Subcutaneous abdominal adipose tissue (tissue), 5 donors: ENCODE data around the gene DIAPH3.

ENCODE experiments used
- H3K27ac ChIP-seq: one replicate; pipeline ENCODE4 v1.7.0; 2013; ENCODE audit warnings: low read depth, mild to moderate bottlenecking, inconsistent platforms, low read length, moderate library complexity
- H3K27me3 ChIP-seq, 5 donors: one replicate each; pipeline ENCODE4 v1.7.0; 2013; ENCODE audit warnings: low read length in 5 of 5, inconsistent platforms in 1 of 5; ENCODE audit not compliant: control insufficient read depth in 5 of 5, insufficient read depth in 4 of 5
- H3K36me3 ChIP-seq, 5 donors: one replicate each; pipeline ENCODE4 v1.7.0; 2013; ENCODE audit warnings: low read length in 5 of 5; ENCODE audit not compliant: control insufficient read depth in 5 of 5, insufficient read depth in 5 of 5
- H3K4me1 ChIP-seq, 5 donors: one replicate each; pipeline ENCODE4 v1.7.0; 2013; ENCODE audit warnings: low read length in 5 of 5, mild to moderate bottlenecking in 3 of 5, moderate library complexity in 1 of 5; ENCODE audit not compliant: control insufficient read depth in 5 of 5, insufficient read depth in 5 of 5
- H3K4me3 ChIP-seq, 5 donors: one replicate each; pipeline ENCODE4 v1.7.0; 2013; ENCODE audit warnings: low read length in 5 of 5, low read depth in 1 of 5
- H3K9ac ChIP-seq, 5 donors: one replicate each; pipeline ENCODE4 v1.7.0; 2013; ENCODE audit warnings: low read length in 5 of 5, mild to moderate bottlenecking in 4 of 5, moderate library complexity in 3 of 5
- H3K9me3 ChIP-seq, 5 donors: one replicate each; pipeline ENCODE4 v1.7.0; 2013; ENCODE audit warnings: low read length in 5 of 5; ENCODE audit not compliant: control insufficient read depth in 5 of 5
- donor health status: healthy.
- donor health status: healthy.
- donor health status: healthy.
- donor health status: healthy.
- donor health status: healthy.

DIAPH3 gene

GRCh38 chr13:59730026-59730425 lies 433.7 kb downstream of the DIAPH3 start:
- Histone ChIP-seq H3K9me3 (no peaks in the 10 kb centered on the region), H3K27me3 (no peaks in the 10 kb centered on the region), H3K27ac (no peak overlapping the region), H3K36me3 (no peaks in the 10 kb centered on the region), H3K4me3 (no peak overlapping the region), H3K4me1 (peaks cover 0 to 9% (median 0%) of the 10 kb centered on the region in 5 donors), H3K9ac (no peak overlapping the region)

- H3K4me3 ChIP-seq, result no peak overlapping the region
- no peaks in the 10 kb centered on the region for H3K27me3 ChIP-seq
- no peak overlapping the region for H3K27ac ChIP-seq
- no peaks in the 10 kb centered on the region for H3K36me3 ChIP-seq
- H3K9me3 ChIP-seq, result no peaks in the 10 kb centered on the region
- H3K4me1 ChIP-seq, result peaks cover 0 to 9% (median 0%) of the 10 kb centered on the region in 5 donors
- H3K9ac ChIP-seq, result no peak overlapping the region
Measured at GRCh38 chr13:59728896-59729545, 434.7 kb downstream of the DIAPH3 start.

- no peaks in the 10 kb centered on the region for H3K9me3 ChIP-seq
- no peak overlapping the region for H3K4me3 ChIP-seq
- no peak overlapping the region for H3K9ac ChIP-seq
- peaks cover 0 to 4% (median 0%) of the 10 kb centered on the region in 5 donors for H3K4me1 ChIP-seq
- H3K27me3 ChIP-seq, result no peaks in the 10 kb centered on the region
- H3K27ac ChIP-seq, result no peak overlapping the region
- H3K36me3 ChIP-seq, result no peaks in the 10 kb centered on the region
Measured at GRCh38 chr13:59721926-59722910, 441.5 kb downstream of the DIAPH3 start.

- no peaks in the 10 kb centered on the region for H3K27me3 ChIP-seq
- no peaks in the 10 kb centered on the region for H3K4me1 ChIP-seq
- no peak overlapping the region for H3K4me3 ChIP-seq
- no peak overlapping the region for H3K9ac ChIP-seq
- H3K9me3 ChIP-seq, result no peaks in the 10 kb centered on the region
- no peaks in the 10 kb centered on the region for H3K36me3 ChIP-seq
- no peak overlapping the region for H3K27ac ChIP-seq
Measured at GRCh38 chr13:59715611-59716010, 448.1 kb downstream of the DIAPH3 start.

- no peak overlapping the region for H3K27ac ChIP-seq
- H3K4me1 ChIP-seq, result no peaks in the 10 kb centered on the region
- no peaks in the 10 kb centered on the region for H3K36me3 ChIP-seq
- H3K9ac ChIP-seq, result no peak overlapping the region
- no peaks in the 10 kb centered on the region for H3K9me3 ChIP-seq
- H3K27me3 ChIP-seq, result no peaks in the 10 kb centered on the region
- H3K4me3 ChIP-seq, result no peak overlapping the region
Measured at GRCh38 chr13:59710996-59711701, 452.6 kb downstream of the DIAPH3 start.

- Histone ChIP-seq H3K27me3 (no peaks in the 10 kb centered on the region), H3K4me1 (no peaks in the 10 kb centered on the region), H3K9me3 (no peaks in the 10 kb centered on the region), H3K9ac (no peak overlapping the region), H3K36me3 (no peaks in the 10 kb centered on the region), H3K4me3 (no peak overlapping the region), H3K27ac (no peak overlapping the region)
Measured at GRCh38 chr13:59710416-59710815, 453.3 kb downstream of the DIAPH3 start.

- Histone ChIP-seq H3K9me3 (no peaks in the 10 kb centered on the region), H3K27me3 (no peaks in the 10 kb centered on the region)
Measured at GRCh38 chr13:59706101-59706976, 457.4 kb downstream of the DIAPH3 start.

GRCh38 chr13:59702269-59702668 lies 461.5 kb downstream of the DIAPH3 start:
- Histone ChIP-seq H3K9me3 (no peaks in the 10 kb centered on the region), H3K27ac (no peak overlapping the region), H3K9ac (no peak overlapping the region), H3K4me1 (no peaks in the 10 kb centered on the region), H3K27me3 (no peaks in the 10 kb centered on the region), H3K36me3 (no peaks in the 10 kb centered on the region), H3K4me3 (no peak overlapping the region)

More at GRCh38 chr13:59706101-59706976, 457.4 kb downstream of the DIAPH3 start:
- no peaks in the 10 kb centered on the region for H3K36me3 ChIP-seq
- H3K4me1 ChIP-seq, result no peaks in the 10 kb centered on the region
- no peak overlapping the region for H3K9ac ChIP-seq
- no peak overlapping the region for H3K27ac ChIP-seq
- H3K4me3 ChIP-seq, result no peak overlapping the region

- Histone ChIP-seq H3K36me3 (no peaks in the 10 kb centered on the region), H3K4me3 (no peak overlapping the region), H3K27me3 (no peaks in the 10 kb centered on the region), H3K4me1 (no peaks in the 10 kb centered on the region), H3K27ac (no peak overlapping the region), H3K9me3 (no peaks in the 10 kb centered on the region), H3K9ac (no peak overlapping the region)
Measured at GRCh38 chr13:59701261-59701660, 462.5 kb downstream of the DIAPH3 start.
